Measurements from ENCODE around the gene PLB1.

DNA sequence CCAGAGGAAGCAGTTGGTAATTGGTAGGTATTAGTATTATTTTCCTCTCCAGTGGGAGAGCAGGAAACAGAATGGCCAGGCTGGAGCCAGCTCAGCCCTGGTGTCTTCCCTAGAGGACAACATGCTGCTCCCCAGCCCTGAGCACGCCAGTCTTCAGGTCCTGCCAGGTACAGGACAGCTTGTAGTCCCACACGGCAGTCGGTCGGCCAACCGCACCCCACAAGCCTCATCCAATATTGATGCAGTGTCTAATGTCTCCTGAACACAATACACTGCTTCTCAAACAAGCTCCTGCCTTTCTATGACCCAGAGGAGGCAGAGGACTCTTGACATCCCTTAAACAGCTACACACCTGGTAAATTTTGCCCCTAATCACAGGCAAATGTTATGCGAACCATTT is 184.8 kb downstream of the PLB1 start:
- TF ChIP-seq POLR2G (IDR thresholded peaks at IDR 0.05; ENCODE audit: low read depth, low read length) = no peak
- no peak for TF ChIP-seq HDGF (IDR thresholded peaks at IDR 0.05)

Measured in K562 (cell line).